Neural crest cell (in vitro differentiated cells): ENCODE measurements around the gene CHN2. TPM values are rescaled to one million over a fixed set of nuclear protein-coding genes. Genes with fewer than 3 reads are reported as not detected.

Experiments
- DNase-seq: peaks from one replicate; pipeline ENCODE4 v3.0.0; 2021; ENCODE audit warnings: low read depth, mixed read lengths, low spot score
- H3K27ac Mint-ChIP-seq: one replicate; pipeline ENCODE4 v1.8.0; 2021; ENCODE audit warnings: mild to moderate bottlenecking, mixed read lengths; ENCODE audit not compliant: unreplicated experiment
- H3K27me3 Mint-ChIP-seq: 2 replicates; pipeline ENCODE4 v1.8.0; 2021; ENCODE audit warnings: low read depth, mild to moderate bottlenecking, mixed read lengths
- H3K36me3 Mint-ChIP-seq: 2 replicates; pipeline ENCODE4 v1.8.0; 2021; ENCODE audit warnings: low read depth, mild to moderate bottlenecking, mixed read lengths
- H3K4me1 Mint-ChIP-seq: 2 replicates; pipeline ENCODE4 v1.8.0; 2021; ENCODE audit warnings: mixed read lengths
- H3K4me3 Mint-ChIP-seq: one replicate; pipeline ENCODE4 v1.8.0; 2021; ENCODE audit warnings: mild to moderate bottlenecking, mixed read lengths
- H3K9me3 Mint-ChIP-seq: 2 replicates; pipeline ENCODE4 v1.8.0; 2021; ENCODE audit warnings: mixed read lengths
- CTCF ChIP-seq: fragments of 200-600 bp; sonication (generic); conservative IDR thresholded peaks from 2 replicates; pipeline ENCODE4 v1.5.0; 2021; ENCODE audit warnings: antibody characterized with exemption, mild to moderate bottlenecking
- total RNA-seq: library from RNA; stranded (reverse); gene quantifications from 2 replicates; pipeline ENCODE4 v1.2.1, GENCODE V29; 2021

Gene CHN2
- total RNA-seq, 1 donor from 2014 or later, result 15.4 TPM

- H3K27me3 Mint-ChIP-seq, result peaks cover 2% of the 10 kb centered on the region
- H3K9me3 Mint-ChIP-seq, result no peaks in the 10 kb centered on the region
- H3K4me3 Mint-ChIP-seq, result no peak overlapping the region
- H3K4me1 Mint-ChIP-seq, result peaks cover 40% of the 10 kb centered on the region
- DNase-seq, result no peak
- TF ChIP-seq CTCF, result no peak
- no peaks in the 10 kb centered on the region for H3K36me3 Mint-ChIP-seq
- H3K27ac Mint-ChIP-seq, result peak overlapping the region; percentile 76
Measured at GRCh38 chr7:29457141-29457561, 262.6 kb downstream of the CHN2 start.

DNA sequence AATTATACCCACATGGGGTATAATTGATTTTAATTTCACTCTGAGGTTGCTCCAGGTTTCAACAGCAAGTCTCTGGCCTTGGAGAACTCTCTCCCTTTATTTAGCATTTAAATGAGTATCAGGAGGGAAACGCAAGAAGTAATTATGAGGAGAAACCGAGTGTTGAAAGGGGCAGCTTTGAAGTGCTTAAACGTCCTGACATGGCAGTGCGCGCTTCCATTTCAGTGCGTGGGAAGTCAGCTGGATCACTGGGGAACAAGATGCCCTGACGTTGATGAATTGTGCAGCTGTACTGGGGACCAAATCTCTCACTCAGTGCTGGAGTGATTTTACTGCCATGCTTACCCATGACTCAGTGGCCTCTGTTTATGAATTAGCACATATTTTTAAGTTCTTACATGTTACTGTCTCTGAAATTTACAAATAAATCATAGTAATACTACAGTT, 263.0 kb downstream of the CHN2 start:
- H3K27me3 Mint-ChIP-seq, result peaks cover 2% of the 10 kb centered on the region
- no peak for TF ChIP-seq CTCF

DNA sequence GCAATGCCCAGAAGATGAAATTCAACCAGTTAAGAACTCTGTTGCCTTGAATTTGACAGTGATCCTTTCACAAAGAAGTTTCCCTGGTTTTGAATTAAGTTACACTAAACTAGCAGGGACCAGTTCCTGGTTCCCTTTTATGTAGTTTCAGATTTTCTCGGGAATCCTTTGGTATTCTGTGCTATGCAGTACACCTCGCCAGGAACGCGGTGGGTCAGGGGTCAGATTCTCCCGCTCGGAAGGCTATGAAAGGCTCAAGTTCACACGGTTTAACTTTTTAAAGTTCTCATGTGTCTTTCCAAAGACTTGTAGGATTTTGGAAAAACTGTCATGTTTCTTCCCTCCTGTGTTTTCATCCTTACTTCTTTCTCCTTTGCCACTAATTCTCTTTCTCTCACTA, 264.4 kb downstream of the CHN2 start:
- no peak for TF ChIP-seq CTCF

More for the DNA sequence above, 263.0 kb downstream of the CHN2 start:
- Mint-ChIP-seq H3K27ac (no peak overlapping the region), H3K9me3 (no peaks in the 10 kb centered on the region), H3K4me3 (no peak overlapping the region), H3K4me1 (peaks cover 40% of the 10 kb centered on the region), H3K36me3 (no peaks in the 10 kb centered on the region)
- DNase-seq, result no peak

DNA sequence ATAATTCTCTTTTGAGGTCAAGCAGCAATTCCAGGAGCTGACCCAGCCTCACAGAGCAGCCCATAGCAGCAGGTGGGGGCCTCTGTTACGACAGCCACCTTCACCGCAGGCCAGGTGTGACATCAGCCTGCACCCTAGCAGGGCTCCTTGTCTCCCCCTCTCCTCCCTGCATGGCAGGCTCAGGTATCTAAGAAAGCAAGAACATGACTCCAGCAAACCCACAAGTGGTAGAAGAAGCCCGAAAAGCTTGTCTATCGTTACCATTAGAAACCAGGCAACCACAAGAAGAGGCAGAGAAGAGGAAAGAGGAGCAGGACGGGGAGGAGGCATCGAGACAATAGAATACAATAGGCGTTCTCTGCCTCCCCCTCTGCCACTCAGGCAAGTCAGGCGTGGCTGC, 265.0 kb downstream of the CHN2 start:
- Mint-ChIP-seq H3K4me3 (no peak overlapping the region), H3K36me3 (no peaks in the 10 kb centered on the region), H3K27ac (no peak overlapping the region), H3K4me1 (peaks cover 40% of the 10 kb centered on the region), H3K27me3 (peaks cover 2% of the 10 kb centered on the region), H3K9me3 (no peaks in the 10 kb centered on the region)
- TF ChIP-seq CTCF, result no peak
- no peak for DNase-seq

More for the DNA sequence above, 264.4 kb downstream of the CHN2 start:
- Mint-ChIP-seq H3K27ac (peak overlapping the region; percentile 10), H3K9me3 (no peaks in the 10 kb centered on the region), H3K27me3 (peaks cover 2% of the 10 kb centered on the region), H3K4me1 (peaks cover 40% of the 10 kb centered on the region), H3K36me3 (no peaks in the 10 kb centered on the region), H3K4me3 (no peak overlapping the region)
- DNase-seq, result no peak

DNA sequence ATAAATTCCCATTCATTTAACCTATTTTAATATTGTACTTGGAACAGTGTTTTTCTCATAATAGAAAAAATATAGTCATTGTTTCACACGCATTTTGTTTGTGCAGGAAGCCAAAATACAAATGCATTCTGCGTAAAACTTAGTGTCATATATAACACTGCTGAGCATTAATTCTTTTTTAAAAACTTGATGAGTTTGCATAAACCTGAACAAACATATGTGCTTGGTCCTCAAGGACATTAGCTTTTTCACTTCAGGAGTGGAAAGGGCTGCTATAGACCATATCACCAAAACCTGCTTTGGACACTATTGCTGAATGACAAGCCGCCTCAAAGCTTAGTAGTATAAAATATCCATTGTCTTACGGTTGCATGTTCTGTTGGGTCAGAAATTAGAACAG, 267.4 kb downstream of the CHN2 start:
- DNase-seq, result no peak
- H3K9me3 Mint-ChIP-seq, result no peaks in the 10 kb centered on the region
- peaks cover 2% of the 10 kb centered on the region for H3K27me3 Mint-ChIP-seq
- H3K36me3 Mint-ChIP-seq, result no peaks in the 10 kb centered on the region
- no peak for TF ChIP-seq CTCF
- no peak overlapping the region for H3K4me3 Mint-ChIP-seq
- H3K4me1 Mint-ChIP-seq, result peaks cover 25% of the 10 kb centered on the region
- no peak overlapping the region for H3K27ac Mint-ChIP-seq
